GM23338 (cell line): Measurements from ENCODE around the gene KIF6. TPM values are rescaled to one million over a fixed set of nuclear protein-coding genes. Genes with fewer than 3 reads are reported as not detected.

Source experiments
- ATAC-seq: fragments of 200-7000 bp; cut with Tn5 transposase; 3 replicates; pipeline ENCODE4 v1.9.1; 2020
- DNase-seq: peaks from one replicate; pipeline ENCODE4 v3.0.0-alpha.2; 2015; ENCODE audit warnings: low spot score
- H2AFZ ChIP-seq: fragments of 200-600 bp; sonication (generic); 2 replicates; pipeline ENCODE4 v1.8.0; 2016; ENCODE audit warnings: antibody characterized with exemption, mild to moderate bottlenecking, moderate library complexity
- H3F3A ChIP-seq: fragments of 200-600 bp; sonication (generic); replicated peaks from 2 replicates; pipeline ENCODE4 v1.8.0; 2017; ENCODE audit warnings: antibody characterized with exemption, mixed run types, low read depth
- H3K27ac ChIP-seq: fragments of 200-600 bp; sonication (generic); 2 replicates; pipeline ENCODE4 v1.6.1; 2016; ENCODE audit warnings: low read depth
- H3K27me3 ChIP-seq: fragments of 200-600 bp; sonication (generic); 2 replicates; pipeline ENCODE4 v1.8.0; 2016; ENCODE audit warnings: mild to moderate bottlenecking, mixed run types, moderate library complexity; ENCODE audit not compliant: insufficient read depth
- H3K36me3 ChIP-seq: fragments of 200-600 bp; sonication (generic); 2 replicates; pipeline ENCODE4 v1.8.0; 2016; ENCODE audit warnings: mild to moderate bottlenecking; ENCODE audit not compliant: insufficient read depth
- H3K4me1 ChIP-seq: fragments of 200-600 bp; sonication (generic); 2 replicates; pipeline ENCODE4 v1.8.0; 2016; ENCODE audit warnings: mild to moderate bottlenecking, moderate library complexity; ENCODE audit not compliant: insufficient read depth
- H3K4me2 ChIP-seq: fragments of 200-600 bp; sonication (generic); 2 replicates; pipeline ENCODE4 v1.7.1; 2017; ENCODE audit warnings: mixed run types
- H3K4me3 ChIP-seq: fragments of 200-600 bp; sonication (generic); 2 replicates; pipeline ENCODE4 v1.6.1; 2016; ENCODE audit warnings: mixed run types
- H3K79me2 ChIP-seq: fragments of 200-600 bp; sonication (generic); replicated peaks from 2 replicates; pipeline ENCODE4 v1.8.0; 2017; ENCODE audit warnings: mild to moderate bottlenecking; ENCODE audit not compliant: insufficient read depth
- H3K9me2 ChIP-seq: fragments of 200-600 bp; sonication (generic); 2 replicates; pipeline ENCODE4 v1.8.0; 2017; ENCODE audit not compliant: insufficient read depth
- H4K20me1 ChIP-seq: fragments of 200-600 bp; sonication (generic); replicated peaks from 2 replicates; pipeline ENCODE4 v1.8.0; 2017; ENCODE audit warnings: mild to moderate bottlenecking; ENCODE audit not compliant: insufficient read depth
- H3K27ac Mint-ChIP-seq: 2 replicates; pipeline ENCODE4 v1.8.0; 2020; ENCODE audit warnings: inconsistent platforms, mild to moderate bottlenecking, moderate library complexity, mixed read lengths
- H3K27me3 Mint-ChIP-seq: 3 replicates; pipeline ENCODE4 v1.8.0; 2022; ENCODE audit warnings: low read depth, mild to moderate bottlenecking, moderate library complexity, mixed read lengths, inconsistent platforms; ENCODE audit not compliant: insufficient read depth, poor library complexity
- H3K36me3 Mint-ChIP-seq: 3 replicates; pipeline ENCODE4 v1.8.0; 2021; ENCODE audit warnings: low read depth, mild to moderate bottlenecking, inconsistent platforms, moderate library complexity, mixed read lengths
- H3K4me1 Mint-ChIP-seq: 3 replicates; pipeline ENCODE4 v1.8.0; 2020; ENCODE audit warnings: mild to moderate bottlenecking, inconsistent platforms, mixed read lengths
- H3K4me3 Mint-ChIP-seq: 3 replicates; pipeline ENCODE4 v1.8.0; 2021; ENCODE audit warnings: moderate library complexity, mild to moderate bottlenecking, inconsistent platforms, mixed read lengths
- H3K9me3 Mint-ChIP-seq: 3 replicates; pipeline ENCODE4 v1.8.0; 2020; ENCODE audit warnings: moderate library complexity, mild to moderate bottlenecking, inconsistent platforms, mixed read lengths
- EZH2 ChIP-seq: fragments of 200-600 bp; sonication (generic); IDR thresholded peaks from one replicate; pipeline ENCODE4 v1.8.0; 2017; ENCODE audit warnings: antibody characterized with exemption, mild to moderate bottlenecking, low read depth; ENCODE audit not compliant: unreplicated experiment
- EZH2phosphoT487 ChIP-seq: fragments of 200-600 bp; sonication (generic); IDR thresholded peaks from one replicate; pipeline ENCODE4 v1.8.1; 2018; ENCODE audit warnings: antibody characterized with exemption; ENCODE audit not compliant: unreplicated experiment
- JUNB ChIP-seq: IDR thresholded peaks from one replicate; pipeline ENCODE4 v1.6.1; 2016; ENCODE audit warnings: antibody characterized with exemption; ENCODE audit not compliant: unreplicated experiment
- NANOG ChIP-seq: IDR thresholded peaks from 2 replicates; pipeline ENCODE4 v1.6.1; 2016; ENCODE audit warnings: antibody characterized with exemption, borderline replicate concordance
- POLR2AphosphoS5 ChIP-seq: IDR thresholded peaks from 2 replicates; pipeline ENCODE4 v1.6.1; 2016; ENCODE audit warnings: antibody characterized with exemption, low read depth
- REST ChIP-seq: IDR thresholded peaks from one replicate; pipeline ENCODE4 v1.6.1; 2018; ENCODE audit warnings: antibody characterized with exemption; ENCODE audit not compliant: unreplicated experiment
- STAT1 ChIP-seq: IDR thresholded peaks from one replicate; pipeline ENCODE4 v1.6.1; 2016; ENCODE audit warnings: antibody characterized with exemption; ENCODE audit not compliant: unreplicated experiment
- ZNF462 ChIP-seq: fragments of 250-450 bp; sonication (Bioruptor Pico); IDR thresholded peaks from 2 replicates; pipeline ENCODE4 v1.5.0; 2020; ENCODE audit warnings: mild to moderate bottlenecking, moderate library complexity
- polyA plus RNA-seq: library from polyadenylated mRNA; unstranded; fragments of >200 nt; fragmentation: Nextera tagmentation; extraction: Ambion mirVana; gene quantifications from 2 replicates; pipeline ENCODE4 v1.2.1, GENCODE V29; 2016
- total RNA-seq: library from RNA; depleted of rRNA; stranded (reverse); fragments of >200 nt; shearing (Covaris generic); gene quantifications from 2 replicates; pipeline ENCODE4 v1.2.3, GENCODE V29; 2014
- TF ChIP-seq, protein P1 (sequence below), 2 experiments: fragments of 200-600 bp in 1 of 2; sonication (generic) in 1 of 2; conservative IDR thresholded peaks; 2 replicates each; pipeline versions ENCODE4 v1.5.1 to v1.6.1; 2016 to 2017; ENCODE audit warnings: antibody characterized with exemption in 2 of 2, low read depth in 2 of 2, mild to moderate bottlenecking in 2 of 2, moderate library complexity in 1 of 2

Gene KIF6
- total and polyA plus RNA-seq, 2 experiments from 2014 or later = 0.87 to 1.7 TPM

GRCh38 chr6:39465539-39465938 is 259.7 kb downstream of the KIF6 start:
- Mint-ChIP-seq H3K27ac (no peak overlapping the region), H3K9me3 (peaks cover 2% of the 10 kb centered on the region; the same call in 1 of the 3 replicates), H3K4me1 (no peaks in the 10 kb centered on the region), H3K27me3 (peaks cover 2% of the 10 kb centered on the region), H3K4me3 (no peak overlapping the region), H3K36me3 (no peaks in the 10 kb centered on the region)
- H3K79me2 ChIP-seq = no peaks in the 10 kb centered on the region
- no peaks in the 10 kb centered on the region for H4K20me1 ChIP-seq
- no peak overlapping the region for H2AFZ ChIP-seq
- no peak overlapping the region for H3K4me3 ChIP-seq
- peaks cover 5% of the 10 kb centered on the region for H3K9me2 ChIP-seq
- H3F3A ChIP-seq = no peaks in the 10 kb centered on the region
- no peaks in the 10 kb centered on the region for H3K4me1 ChIP-seq
- TF ChIP-seq NANOG = no peak
- no peak for TF ChIP-seq STAT1
- no peak for TF ChIP-seq POLR2AphosphoS5
- TF ChIP-seq ZNF462 (CRISPR knock-in tag) = no peak
- TF ChIP-seq JUNB = no peak
- TF ChIP-seq, protein P1, sequence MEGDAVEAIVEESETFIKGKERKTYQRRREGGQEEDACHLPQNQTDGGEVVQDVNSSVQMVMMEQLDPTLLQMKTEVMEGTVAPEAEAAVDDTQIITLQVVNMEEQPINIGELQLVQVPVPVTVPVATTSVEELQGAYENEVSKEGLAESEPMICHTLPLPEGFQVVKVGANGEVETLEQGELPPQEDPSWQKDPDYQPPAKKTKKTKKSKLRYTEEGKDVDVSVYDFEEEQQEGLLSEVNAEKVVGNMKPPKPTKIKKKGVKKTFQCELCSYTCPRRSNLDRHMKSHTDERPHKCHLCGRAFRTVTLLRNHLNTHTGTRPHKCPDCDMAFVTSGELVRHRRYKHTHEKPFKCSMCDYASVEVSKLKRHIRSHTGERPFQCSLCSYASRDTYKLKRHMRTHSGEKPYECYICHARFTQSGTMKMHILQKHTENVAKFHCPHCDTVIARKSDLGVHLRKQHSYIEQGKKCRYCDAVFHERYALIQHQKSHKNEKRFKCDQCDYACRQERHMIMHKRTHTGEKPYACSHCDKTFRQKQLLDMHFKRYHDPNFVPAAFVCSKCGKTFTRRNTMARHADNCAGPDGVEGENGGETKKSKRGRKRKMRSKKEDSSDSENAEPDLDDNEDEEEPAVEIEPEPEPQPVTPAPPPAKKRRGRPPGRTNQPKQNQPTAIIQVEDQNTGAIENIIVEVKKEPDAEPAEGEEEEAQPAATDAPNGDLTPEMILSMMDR (conservative IDR thresholded peaks at IDR 0.05; ENCODE audit: low read depth in 2 of 2) = no peak
- no peak for TF ChIP-seq EZH2
- TF ChIP-seq REST = no peak
- TF ChIP-seq EZH2phosphoT487 = no peak
- no peak overlapping the region for H3K27ac ChIP-seq
- ATAC-seq = no peak
- no peaks in the 10 kb centered on the region for H3K36me3 ChIP-seq
- no peak for DNase-seq
- no peak overlapping the region for H3K4me2 ChIP-seq
- H3K27me3 ChIP-seq = no peaks in the 10 kb centered on the region
